ENCODE measurements around the gene TIPIN.
"Not testable (repeated sequence)": the region's sequence is repeated elsewhere in the genome, so short reads cannot be mapped to it uniquely, and the experiment has no call there.

GRCh38 chr15:66348530-66348929 lies 8.0 kb downstream of the TIPIN start:
- TF ChIP-seq CTCF, POLR2A, EP300, POLR2AphosphoS5 (IDR thresholded peaks at IDR 0.05): not testable (repeated sequence)

All from upper lobe of left lung (tissue), 4 donors.